SK-N-SH (cell line): ENCODE results near the gene SIRPD. TPM values are rescaled to one million over a fixed set of nuclear protein-coding genes. Genes with fewer than 3 reads are reported as not detected.

Source experiments
- CTCF ChIA-PET: fragments of 300-600, 350-600 bp; formaldehyde crosslinking; extraction: SDS; loops from one replicate; lab custom pipeline; 2021; lab: Yijun Ruan, JAX
- POLR2A ChIA-PET: fragments of 350-600 bp; sonication (Branson Sonifier 250); formaldehyde crosslinking; extraction: SDS; loops from one replicate; lab custom pipeline; 2020; ENCODE audit warnings: antibody characterized with exemption, inconsistent platforms; lab: Yijun Ruan, JAX
- DNase-seq: peaks from one replicate; pipeline ENCODE4 v3.0.0; 2012
- H2AFZ ChIP-seq: fragments of 200-600 bp; sonication (generic); 2 replicates; pipeline ENCODE4 v1.8.1; 2016; ENCODE audit warnings: antibody characterized with exemption, mild to moderate bottlenecking, low read depth
- H3F3A ChIP-seq: fragments of 200-600 bp; sonication (generic); replicated peaks from 2 replicates; pipeline ENCODE3; 2016; ENCODE audit warnings: antibody characterized with exemption, mild to moderate bottlenecking; ENCODE audit not compliant: insufficient read depth
- H3K27ac ChIP-seq, 2 experiments: fragments of 200-500 bp in 1 of 2; fragments of 200-600 bp in 1 of 2; sonication (Bioruptor generic) in 1 of 2; sonication (generic), shearing (Covaris generic) in 1 of 2; 2 replicates each; pipeline versions ENCODE4 v1.5.1 to v1.6.1; 2014 to 2016; ENCODE audit warnings: low read depth in 2 of 2, inconsistent platforms in 1 of 2, low read length in 1 of 2, mild to moderate bottlenecking in 1 of 2, mixed read lengths in 1 of 2
- H3K27me3 ChIP-seq: fragments of 200-600 bp; sonication (generic), shearing (Covaris generic); 2 replicates; pipeline ENCODE4 v1.6.1; 2016; ENCODE audit warnings: mixed run types; ENCODE audit not compliant: insufficient read depth
- H3K36me3 ChIP-seq, 2 experiments: fragments of 200-500 bp in 1 of 2; fragments of 200-600 bp in 1 of 2; sonication (Bioruptor generic) in 1 of 2; sonication (generic) in 1 of 2; replicated peaks in 1 of 2; 2 replicates each; pipeline versions ENCODE3 to v1.5.1; 2014 to 2016; ENCODE audit warnings: low read length in 1 of 2, mild to moderate bottlenecking in 1 of 2; ENCODE audit not compliant: insufficient read depth in 2 of 2, control insufficient read depth in 1 of 2
- H3K4me1 ChIP-seq, 2 experiments: fragments of 200-500 bp in 1 of 2; fragments of 200-600 bp in 1 of 2; sonication (Bioruptor generic) in 1 of 2; sonication (generic), shearing (Covaris generic) in 1 of 2; 2 replicates each; pipeline versions ENCODE4 v1.5.1 to v1.6.1; 2014 to 2016; ENCODE audit warnings: low read depth in 1 of 2, low read length in 1 of 2, mixed run types in 1 of 2; ENCODE audit not compliant: insufficient read depth in 2 of 2, control insufficient read depth in 1 of 2
- H3K4me2 ChIP-seq: fragments of 200-600 bp; sonication (generic), shearing (Covaris generic); 2 replicates; pipeline ENCODE4 v1.6.1; 2017; ENCODE audit warnings: mixed run types
- H3K4me3 ChIP-seq, 2 experiments: fragments of 200-500 bp in 1 of 2; fragments of 200-600 bp in 1 of 2; sonication (Bioruptor generic) in 1 of 2; sonication (generic), shearing (Covaris generic) in 1 of 2; 2 replicates each; pipeline versions ENCODE4 v1.5.1 to v1.8.1; 2014 to 2016; ENCODE audit warnings: low read depth in 2 of 2, inconsistent platforms in 1 of 2, low read length in 1 of 2, mild to moderate bottlenecking in 1 of 2, mixed read lengths in 1 of 2, moderate library complexity in 1 of 2
- H3K79me2 ChIP-seq: fragments of 200-600 bp; sonication (generic); 2 replicates; pipeline ENCODE4 v1.8.1; 2017; ENCODE audit warnings: mild to moderate bottlenecking; ENCODE audit not compliant: insufficient read depth
- H3K9ac ChIP-seq: fragments of 200-600 bp; sonication (generic); 2 replicates; pipeline ENCODE4 v1.6.1; 2017; ENCODE audit warnings: mixed run types
- H3K9me2 ChIP-seq: fragments of 200-600 bp; sonication (generic); 2 replicates; pipeline ENCODE4 v1.6.1; 2017; ENCODE audit warnings: mixed run types
- H3K9me3 ChIP-seq: fragments of 200-600 bp; sonication (generic); 2 replicates; pipeline ENCODE4 v1.6.1; 2017; ENCODE audit warnings: mixed run types, mild to moderate bottlenecking, moderate library complexity
- H4K20me1 ChIP-seq: fragments of 200-600 bp; sonication (generic); 2 replicates; pipeline ENCODE4 v1.6.1; 2017; ENCODE audit warnings: mild to moderate bottlenecking, mixed run types; ENCODE audit not compliant: insufficient read depth
- CHD2 ChIP-seq: fragments of 150-350 bp; IDR thresholded peaks from 2 replicates; pipeline ENCODE4 v1.6.1; 2018; ENCODE audit warnings: low read length; ENCODE audit not compliant: partially characterized antibody
- EP300 ChIP-seq, 2 experiments: IDR thresholded peaks; 2 replicates each; pipeline versions ENCODE4 v1.4.0 to v1.6.1; 2012; ENCODE audit warnings: borderline replicate concordance in 1 of 2, low read depth in 1 of 2, low read length in 1 of 2
- EZH2phosphoT487 ChIP-seq: fragments of 200-600 bp; sonication (generic); IDR thresholded peaks from 2 replicates; pipeline ENCODE4 v1.6.1; 2017; ENCODE audit warnings: low read depth, mixed run types, mild to moderate bottlenecking, antibody characterized with exemption, moderate library complexity, borderline replicate concordance
- FOSL2 ChIP-seq: IDR thresholded peaks from 2 replicates; pipeline ENCODE4 v1.4.0; 2012; ENCODE audit warnings: low read depth, mild to moderate bottlenecking, moderate library complexity, borderline replicate concordance
- FOXJ3 ChIP-seq: sonication (generic); formaldehyde crosslinking; IDR thresholded peaks from 2 replicates; pipeline ENCODE4 v1.5.1; 2020; ENCODE audit warnings: mild to moderate bottlenecking, missing genetic modification reagents
- MXI1 ChIP-seq: IDR thresholded peaks from 2 replicates; pipeline ENCODE4 v1.6.1; 2012; ENCODE audit warnings: mild to moderate bottlenecking, low read depth, low read length, improper control_type of control experiment
- NFIC ChIP-seq: IDR thresholded peaks from 2 replicates; pipeline ENCODE4 v1.4.0; 2012; ENCODE audit warnings: borderline replicate concordance
- RAD21 ChIP-seq: IDR thresholded peaks from 2 replicates; pipeline ENCODE4 v1.6.1; 2012; ENCODE audit warnings: mild to moderate bottlenecking, low read length
- RCOR1 ChIP-seq: fragments of 150-350 bp; IDR thresholded peaks from 2 replicates; pipeline ENCODE4 v1.6.1; 2017; ENCODE audit warnings: antibody characterized with exemption, low read length
- RFX5 ChIP-seq: IDR thresholded peaks from 2 replicates; pipeline ENCODE4 v1.6.1; 2012; ENCODE audit warnings: mild to moderate bottlenecking, improper control_type of control experiment, low read length
- SMC3 ChIP-seq: IDR thresholded peaks from 2 replicates; pipeline ENCODE4 v1.6.1; 2012; ENCODE audit warnings: low read depth, low read length, improper control_type of control experiment
- TAF1 ChIP-seq: IDR thresholded peaks from 2 replicates; pipeline ENCODE4 v1.6.1; 2012; ENCODE audit warnings: low read depth, mild to moderate bottlenecking, low read length, moderate library complexity, borderline replicate concordance
- TCF12 ChIP-seq: IDR thresholded peaks from 2 replicates; pipeline ENCODE4 v1.4.0; 2012
- YY1 ChIP-seq: IDR thresholded peaks from 2 replicates; pipeline ENCODE4 v1.4.0; 2012; ENCODE audit warnings: low read depth, mild to moderate bottlenecking
- WGBS: methylation state at CpG from one replicate; pipeline ENCODE4 v1.1.6; 2017; ENCODE audit warnings: low lambda C conversion rate; 5-methylcytosine and 5-hydroxymethylcytosine counted together
- polyA plus RNA-seq, 3 experiments: library from polyadenylated mRNA; depleted of rRNA; stranded (reverse); fragments of >200 nt; gene quantifications; 2 replicates each; pipeline ENCODE4 v1.2.3, GENCODE V29; 2012
- TF ChIP-seq, protein P1 (sequence below): fragments of 200-600 bp; sonication (generic); IDR thresholded peaks from 2 replicates; pipeline ENCODE4 v1.6.1; 2017; ENCODE audit warnings: antibody characterized with exemption, mild to moderate bottlenecking, moderate library complexity
- TF ChIP-seq, protein P2 (sequence below): fragments of 150-350 bp; IDR thresholded peaks from 2 replicates; pipeline ENCODE4 v1.6.1; 2017; ENCODE audit warnings: antibody characterized with exemption, low read length, low read depth, borderline replicate concordance
- TF ChIP-seq, protein P3 (sequence below): IDR thresholded peaks from 2 replicates; pipeline ENCODE4; 2012
- TF ChIP-seq, protein P4 (sequence below): IDR thresholded peaks from 2 replicates; pipeline ENCODE4 v1.4.0; 2012; ENCODE audit warnings: low read depth, borderline replicate concordance
- TF ChIP-seq, protein P5 (sequence below): IDR thresholded peaks from 2 replicates; pipeline ENCODE4 v1.4.0; 2012; ENCODE audit warnings: low read depth

Gene SIRPD
- polyA plus RNA-seq, 1 of the 3 experiments (the other 2 are of a cell fraction): not detected

DNA sequence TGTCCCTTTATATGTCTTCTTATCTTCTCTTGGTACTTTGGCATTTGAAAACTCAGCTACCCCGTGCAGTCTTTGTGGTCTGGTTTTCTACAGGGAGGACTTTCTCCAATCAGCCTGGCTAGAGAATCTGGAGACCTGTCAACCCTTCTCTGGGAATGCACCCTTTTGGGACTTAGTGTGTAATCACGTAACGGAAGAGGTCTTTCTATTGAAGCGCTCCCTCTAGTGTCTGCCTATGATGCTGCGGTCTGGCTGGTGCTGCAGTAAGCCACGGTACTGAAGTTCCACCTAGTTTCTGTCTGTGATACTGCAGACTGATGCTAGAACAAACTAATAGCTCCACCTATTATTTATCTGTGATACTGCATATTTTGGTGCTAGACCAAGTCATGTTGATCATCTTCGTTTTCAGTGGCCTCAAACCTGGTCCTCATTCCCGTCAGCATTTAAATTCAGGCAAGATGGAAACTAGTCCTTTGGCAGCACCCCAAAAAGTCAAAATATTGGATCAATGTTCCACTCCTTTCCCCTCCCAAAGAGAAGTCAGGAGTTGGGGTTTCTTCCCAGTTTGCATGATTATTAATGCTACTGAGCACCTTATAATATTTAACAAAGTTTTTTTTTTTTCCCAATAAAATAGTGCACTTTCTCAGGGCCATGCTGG lies 53.8 kb downstream of the SIRPD start:
- no peak for TF ChIP-seq RCOR1
- peak; percentile 76 for TF ChIP-seq RAD21
- no peak for TF ChIP-seq FOSL2
- TF ChIP-seq, protein P1, sequence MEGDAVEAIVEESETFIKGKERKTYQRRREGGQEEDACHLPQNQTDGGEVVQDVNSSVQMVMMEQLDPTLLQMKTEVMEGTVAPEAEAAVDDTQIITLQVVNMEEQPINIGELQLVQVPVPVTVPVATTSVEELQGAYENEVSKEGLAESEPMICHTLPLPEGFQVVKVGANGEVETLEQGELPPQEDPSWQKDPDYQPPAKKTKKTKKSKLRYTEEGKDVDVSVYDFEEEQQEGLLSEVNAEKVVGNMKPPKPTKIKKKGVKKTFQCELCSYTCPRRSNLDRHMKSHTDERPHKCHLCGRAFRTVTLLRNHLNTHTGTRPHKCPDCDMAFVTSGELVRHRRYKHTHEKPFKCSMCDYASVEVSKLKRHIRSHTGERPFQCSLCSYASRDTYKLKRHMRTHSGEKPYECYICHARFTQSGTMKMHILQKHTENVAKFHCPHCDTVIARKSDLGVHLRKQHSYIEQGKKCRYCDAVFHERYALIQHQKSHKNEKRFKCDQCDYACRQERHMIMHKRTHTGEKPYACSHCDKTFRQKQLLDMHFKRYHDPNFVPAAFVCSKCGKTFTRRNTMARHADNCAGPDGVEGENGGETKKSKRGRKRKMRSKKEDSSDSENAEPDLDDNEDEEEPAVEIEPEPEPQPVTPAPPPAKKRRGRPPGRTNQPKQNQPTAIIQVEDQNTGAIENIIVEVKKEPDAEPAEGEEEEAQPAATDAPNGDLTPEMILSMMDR: peak; percentile 97
- no peak for TF ChIP-seq EP300 (IDR thresholded peaks at IDR 0.05; ENCODE audit: borderline replicate concordance in 1 of 2, low read depth in 1 of 2, low read length in 1 of 2)
- TF ChIP-seq SMC3: peak; percentile 73
- TF ChIP-seq RFX5: 0 out of 2 replicates have a peak, but pooled peaks have one; percentile 55
- H3K27me3 ChIP-seq: peaks cover 13% of the 10 kb centered on the region; the same call in 1 of the 2 replicates
- WGBS: 2% methylated on average over 8 of the region's 8 CpGs
- H3K9me3 ChIP-seq: no peaks in the 10 kb centered on the region
- ChIA-PET CTCF (interaction anchor here (0.6 to 3.8 kb wide), 36 partner anchors 8 to 298 kb away, joined by 3 to 31 read pairs (median 4); partner anchors contain the start of gene NSFL1C), POLR2A (no interaction called here)
- no peaks in the 10 kb centered on the region for H3F3A ChIP-seq
- no peak overlapping the region for H3K27ac ChIP-seq
- no peaks in the 10 kb centered on the region for H3K9me2 ChIP-seq
- no peak overlapping the region for H3K9ac ChIP-seq
- H3K4me1 ChIP-seq: no peaks in the 10 kb centered on the region
- H4K20me1 ChIP-seq: no peaks in the 10 kb centered on the region
- no peak overlapping the region for H2AFZ ChIP-seq
- no peaks in the 10 kb centered on the region for H3K36me3 ChIP-seq
- no peak overlapping the region for H3K4me2 ChIP-seq
- DNase-seq: peak; percentile 67
- H3K4me3 ChIP-seq: peak overlapping the region in 1 of 2 experiments; percentile 32; a peak in 1 of 4 replicates
- no peaks in the 10 kb centered on the region for H3K79me2 ChIP-seq

DNA sequence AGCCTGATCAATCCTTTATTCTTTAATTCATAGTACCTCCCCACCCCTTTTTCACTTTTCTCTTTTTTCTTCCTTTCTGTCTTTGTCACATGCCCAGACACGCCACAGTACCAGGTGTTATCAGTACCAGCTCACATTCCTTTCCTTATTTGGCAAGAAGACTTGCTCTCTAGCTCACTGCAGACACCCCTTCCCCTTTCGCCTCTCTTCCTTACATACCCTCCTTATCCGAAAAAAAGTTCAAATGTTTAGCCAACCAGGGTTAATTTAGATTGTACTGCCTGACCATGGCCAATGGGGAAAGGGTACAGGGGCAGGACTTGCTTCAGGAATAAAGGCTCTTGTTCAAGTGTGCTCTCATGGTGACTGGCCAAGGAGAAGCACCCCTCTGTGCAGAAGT lies 57.0 kb downstream of the SIRPD start:
- ChIA-PET CTCF (interaction anchor here (1.4 to 3.0 kb wide), 2 partner anchors 8 to 34 kb away, joined by 7 to 15 read pairs; partner anchors contain the start of gene NSFL1C), POLR2A (no interaction called here)
- no peak overlapping the region for H2AFZ ChIP-seq
- no peaks in the 10 kb centered on the region for H3K79me2 ChIP-seq
- no peak for DNase-seq
- H3K4me1 ChIP-seq: no peaks in the 10 kb centered on the region
- no peaks in the 10 kb centered on the region for H4K20me1 ChIP-seq
- H3K9me2 ChIP-seq: no peaks in the 10 kb centered on the region
- H3K4me3 ChIP-seq: no peak overlapping the region
- no peak overlapping the region for H3K4me2 ChIP-seq
- 28% methylated on average over 3 of the region's 3 CpGs for WGBS
- H3K9ac ChIP-seq: no peak overlapping the region
- peaks cover 13% of the 10 kb centered on the region; the same call in 1 of the 2 replicates for H3K27me3 ChIP-seq
- no peak overlapping the region for H3K27ac ChIP-seq
- no peaks in the 10 kb centered on the region for H3F3A ChIP-seq
- no peaks in the 10 kb centered on the region for H3K36me3 ChIP-seq
- no peaks in the 10 kb centered on the region for H3K9me3 ChIP-seq
- TF ChIP-seq, protein P2, sequence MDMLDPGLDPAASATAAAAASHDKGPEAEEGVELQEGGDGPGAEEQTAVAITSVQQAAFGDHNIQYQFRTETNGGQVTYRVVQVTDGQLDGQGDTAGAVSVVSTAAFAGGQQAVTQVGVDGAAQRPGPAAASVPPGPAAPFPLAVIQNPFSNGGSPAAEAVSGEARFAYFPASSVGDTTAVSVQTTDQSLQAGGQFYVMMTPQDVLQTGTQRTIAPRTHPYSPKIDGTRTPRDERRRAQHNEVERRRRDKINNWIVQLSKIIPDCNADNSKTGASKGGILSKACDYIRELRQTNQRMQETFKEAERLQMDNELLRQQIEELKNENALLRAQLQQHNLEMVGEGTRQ: no peak
- TF ChIP-seq, protein P3, sequence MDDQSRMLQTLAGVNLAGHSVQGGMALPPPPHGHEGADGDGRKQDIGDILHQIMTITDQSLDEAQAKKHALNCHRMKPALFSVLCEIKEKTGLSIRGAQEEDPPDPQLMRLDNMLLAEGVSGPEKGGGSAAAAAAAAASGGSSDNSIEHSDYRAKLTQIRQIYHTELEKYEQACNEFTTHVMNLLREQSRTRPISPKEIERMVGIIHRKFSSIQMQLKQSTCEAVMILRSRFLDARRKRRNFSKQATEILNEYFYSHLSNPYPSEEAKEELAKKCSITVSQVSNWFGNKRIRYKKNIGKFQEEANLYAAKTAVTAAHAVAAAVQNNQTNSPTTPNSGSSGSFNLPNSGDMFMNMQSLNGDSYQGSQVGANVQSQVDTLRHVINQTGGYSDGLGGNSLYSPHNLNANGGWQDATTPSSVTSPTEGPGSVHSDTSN: no peak
- TF ChIP-seq MXI1 (no peak), RCOR1 (no peak), NFIC (no peak), EZH2phosphoT487 (no peak), CHD2 (no peak), FOXJ3 (no peak), TCF12 (no peak), TAF1 (no peak), EP300 (IDR thresholded peaks at IDR 0.05; ENCODE audit: borderline replicate concordance in 1 of 2, low read depth in 1 of 2, low read length in 1 of 2) (no peak), FOSL2 (no peak), YY1 (no peak), RFX5 (no peak), SMC3 (no peak)
- TF ChIP-seq, protein P4, sequence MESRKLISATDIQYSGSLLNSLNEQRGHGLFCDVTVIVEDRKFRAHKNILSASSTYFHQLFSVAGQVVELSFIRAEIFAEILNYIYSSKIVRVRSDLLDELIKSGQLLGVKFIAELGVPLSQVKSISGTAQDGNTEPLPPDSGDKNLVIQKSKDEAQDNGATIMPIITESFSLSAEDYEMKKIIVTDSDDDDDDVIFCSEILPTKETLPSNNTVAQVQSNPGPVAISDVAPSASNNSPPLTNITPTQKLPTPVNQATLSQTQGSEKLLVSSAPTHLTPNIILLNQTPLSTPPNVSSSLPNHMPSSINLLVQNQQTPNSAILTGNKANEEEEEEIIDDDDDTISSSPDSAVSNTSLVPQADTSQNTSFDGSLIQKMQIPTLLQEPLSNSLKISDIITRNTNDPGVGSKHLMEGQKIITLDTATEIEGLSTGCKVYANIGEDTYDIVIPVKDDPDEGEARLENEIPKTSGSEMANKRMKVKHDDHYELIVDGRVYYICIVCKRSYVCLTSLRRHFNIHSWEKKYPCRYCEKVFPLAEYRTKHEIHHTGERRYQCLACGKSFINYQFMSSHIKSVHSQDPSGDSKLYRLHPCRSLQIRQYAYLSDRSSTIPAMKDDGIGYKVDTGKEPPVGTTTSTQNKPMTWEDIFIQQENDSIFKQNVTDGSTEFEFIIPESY: no peak
- TF ChIP-seq, protein P5, sequence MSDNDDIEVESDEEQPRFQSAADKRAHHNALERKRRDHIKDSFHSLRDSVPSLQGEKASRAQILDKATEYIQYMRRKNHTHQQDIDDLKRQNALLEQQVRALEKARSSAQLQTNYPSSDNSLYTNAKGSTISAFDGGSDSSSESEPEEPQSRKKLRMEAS: no peak
